H1 (cell line): ENCODE data around the gene SELPLG. TPM values are rescaled to one million over a fixed set of nuclear protein-coding genes. Genes with fewer than 3 reads are reported as not detected.

Experiments used
- CTCF ChIA-PET: fragments of 300-600 bp; sonication (Branson Sonifier 250); formaldehyde crosslinking; loops from one replicate; lab custom pipeline; 2021; ENCODE audit not compliant: partially characterized antibody; lab: Charles Lee
- POLR2A ChIA-PET: fragments of 300-600 bp; sonication (Branson Sonifier 250); formaldehyde crosslinking; loops from one replicate; lab custom pipeline; 2021; ENCODE audit warnings: inconsistent platforms; ENCODE audit not compliant: partially characterized antibody; lab: Charles Lee
- DNase-seq, 2 experiments: peaks; one replicate each; pipeline versions ENCODE4 v3.0.0 to v3.0.0-alpha.2; 2010 to 2022; ENCODE audit warnings: low spot score in 2 of 2, low read depth in 1 of 2, mixed read lengths in 1 of 2
- FAIRE-seq: peaks from 2 replicates; lab custom pipeline; 2011; peaks lifted over from hg19 to GRCh38; lab: Jason Lieb, UNC
- H2AFZ ChIP-seq: 2 replicates; pipeline ENCODE4 v1.8.1; 2012; ENCODE audit warnings: low read length, inconsistent platforms
- H2AK5ac ChIP-seq: 2 replicates; pipeline ENCODE4 v1.6.1; 2013; ENCODE audit warnings: low read depth, low read length
- H2BK120ac ChIP-seq: replicated peaks from 2 replicates; pipeline ENCODE3; 2013; ENCODE audit warnings: low read depth, low read length, inconsistent platforms
- H2BK12ac ChIP-seq: 2 replicates; pipeline ENCODE4 v1.6.1; 2013; ENCODE audit warnings: low read depth, low read length
- H2BK15ac ChIP-seq: 2 replicates; pipeline ENCODE4 v1.6.1; 2013; ENCODE audit warnings: low read length
- H2BK20ac ChIP-seq: 2 replicates; pipeline ENCODE4 v1.6.1; 2013; ENCODE audit warnings: low read length
- H2BK5ac ChIP-seq: 2 replicates; pipeline ENCODE4 v1.6.1; 2013; ENCODE audit warnings: low read depth, low read length
- H3K14ac ChIP-seq: 2 replicates; pipeline ENCODE4 v1.6.1; 2013; ENCODE audit warnings: inconsistent platforms; ENCODE audit not compliant: insufficient read length
- H3K18ac ChIP-seq: 2 replicates; pipeline ENCODE4 v1.6.1; 2013; ENCODE audit warnings: low read length; ENCODE audit errors: extremely low read depth
- H3K23ac ChIP-seq: 2 replicates; pipeline ENCODE4 v1.6.1; 2013; ENCODE audit warnings: inconsistent platforms; ENCODE audit not compliant: insufficient read length
- H3K23me2 ChIP-seq: 2 replicates; pipeline ENCODE4 v1.6.1; 2013; ENCODE audit warnings: low read depth, low read length
- H3K27ac ChIP-seq: 2 replicates; pipeline ENCODE4 v1.6.1; 2011; ENCODE audit warnings: low read depth, low read length, inconsistent platforms
- H3K27me3 ChIP-seq, 4 experiments: replicated peaks in 1 of 4; 1 replicate in 1 of 4; 2 replicates in 3 of 4; pipeline versions ENCODE4 v1.6.1 to v1.8.1; 2011 to 2013; ENCODE audit warnings: low read length in 3 of 4, mild to moderate bottlenecking in 3 of 4, inconsistent platforms in 2 of 4, mixed read lengths in 2 of 4, moderate library complexity in 1 of 4; ENCODE audit not compliant: control insufficient read depth in 3 of 4, insufficient read depth in 3 of 4; ENCODE audit errors: extremely low read depth in 1 of 4
- H3K36me3 ChIP-seq, 4 experiments: 2 replicates each; pipeline versions ENCODE4 v1.6.1 to v1.8.1; 2011 to 2013; ENCODE audit warnings: mild to moderate bottlenecking in 4 of 4, low read length in 3 of 4, moderate library complexity in 2 of 4, control low read depth in 1 of 4, inconsistent platforms in 1 of 4; ENCODE audit not compliant: insufficient read depth in 4 of 4, control insufficient read depth in 2 of 4
- H3K4ac ChIP-seq: replicated peaks from 2 replicates; pipeline ENCODE3; 2013; ENCODE audit warnings: low read length, low read depth, mixed read lengths, inconsistent platforms; ENCODE audit not compliant: insufficient read length
- H3K4me1 ChIP-seq, 4 experiments: replicated peaks in 1 of 4; 1 replicate in 1 of 4; 2 replicates in 3 of 4; pipeline versions ENCODE4 v1.6.1 to v1.8.1; 2011 to 2013; ENCODE audit warnings: low read length in 3 of 4, inconsistent platforms in 2 of 4, mixed read lengths in 1 of 4; ENCODE audit not compliant: insufficient read depth in 4 of 4, control insufficient read depth in 3 of 4
- H3K4me2 ChIP-seq, 2 experiments: 2 replicates each; pipeline versions ENCODE4 v1.6.1 to v1.8.1; 2011 to 2013; ENCODE audit warnings: low read depth in 2 of 2, low read length in 2 of 2, control low read depth in 1 of 2, inconsistent platforms in 1 of 2, mild to moderate bottlenecking in 1 of 2; ENCODE audit not compliant: insufficient read depth in 1 of 2
- H3K4me3 ChIP-seq, 4 experiments: fragments of 200-600, 300-600 bp in 1 of 4; sonication (generic), shearing (Covaris generic), sonication (Bioruptor Twin) in 1 of 4; 2 replicates each; pipeline versions ENCODE4 v1.5.1 to v1.8.1; 2011 to 2016; ENCODE audit warnings: low read length in 4 of 4, low read depth in 3 of 4, control low read depth in 2 of 4, inconsistent platforms in 2 of 4, mild to moderate bottlenecking in 2 of 4, mixed read lengths in 1 of 4, moderate library complexity in 1 of 4; ENCODE audit not compliant: insufficient read depth in 2 of 4; ENCODE audit errors: extremely low read depth in 1 of 4
- H3K56ac ChIP-seq: replicated peaks from 2 replicates; pipeline ENCODE3; 2013; ENCODE audit warnings: low read depth, mild to moderate bottlenecking, mixed read lengths, low read length, inconsistent platforms; ENCODE audit not compliant: insufficient read length
- H3K79me1 ChIP-seq: 2 replicates; pipeline ENCODE4 v1.6.1; 2013; ENCODE audit warnings: low read depth, low read length, control low read depth
- H3K79me2 ChIP-seq, 2 experiments: 2 replicates each; pipeline versions ENCODE4 v1.6.1 to v1.8.1; 2012 to 2013; ENCODE audit warnings: low read length in 2 of 2, mild to moderate bottlenecking in 2 of 2, inconsistent platforms in 1 of 2; ENCODE audit not compliant: insufficient read depth in 2 of 2, control insufficient read depth in 1 of 2
- H3K9ac ChIP-seq, 4 experiments: replicated peaks in 1 of 4; 1 replicate in 1 of 4; 2 replicates in 3 of 4; pipeline versions ENCODE4 v1.6.1 to v1.8.1; 2011 to 2013; ENCODE audit warnings: low read depth in 3 of 4, low read length in 3 of 4, control low read depth in 2 of 4, mild to moderate bottlenecking in 2 of 4, moderate library complexity in 2 of 4, inconsistent platforms in 1 of 4; ENCODE audit errors: extremely low read depth in 1 of 4
- H3K9me3 ChIP-seq, 2 experiments: 2 replicates each; pipeline versions ENCODE4 v1.6.1 to v1.8.1; 2012 to 2013; ENCODE audit warnings: mild to moderate bottlenecking in 2 of 2, moderate library complexity in 2 of 2, control low read depth in 1 of 2, inconsistent platforms in 1 of 2, low read depth in 1 of 2, low read length in 1 of 2, mixed read lengths in 1 of 2; ENCODE audit not compliant: insufficient read depth in 2 of 2
- H4K20me1 ChIP-seq, 2 experiments: replicated peaks in 1 of 2; 2 replicates each; pipeline versions ENCODE3 to v1.8.1; 2011 to 2013; ENCODE audit warnings: inconsistent platforms in 2 of 2, low read length in 2 of 2, mild to moderate bottlenecking in 1 of 2; ENCODE audit not compliant: insufficient read depth in 2 of 2, control insufficient read depth in 1 of 2
- H4K5ac ChIP-seq: 2 replicates; pipeline ENCODE4 v1.6.1; 2013; ENCODE audit warnings: low read length, low read depth, mixed read lengths, inconsistent platforms; ENCODE audit not compliant: insufficient read length
- H4K8ac ChIP-seq: 2 replicates; pipeline ENCODE4 v1.8.0; 2013; ENCODE audit warnings: mild to moderate bottlenecking, moderate library complexity, low read length, inconsistent platforms; ENCODE audit not compliant: insufficient read depth; ENCODE audit errors: extremely low read depth
- H4K91ac ChIP-seq: replicated peaks from 2 replicates; pipeline ENCODE3; 2013; ENCODE audit warnings: low read length, mixed read lengths, inconsistent platforms; ENCODE audit not compliant: insufficient read length
- ASH2L ChIP-seq: fragments of 200-600, 300-600 bp; sonication (generic); IDR thresholded peaks from one replicate; pipeline ENCODE4 v1.7.1; 2017; ENCODE audit warnings: low read length
- FOSL1 ChIP-seq: IDR thresholded peaks from 2 replicates; pipeline ENCODE4 v1.6.1; 2011; ENCODE audit warnings: mild to moderate bottlenecking, low read depth, low read length, moderate library complexity; ENCODE audit not compliant: insufficient read depth
- POLR2A ChIP-seq, 2 experiments: IDR thresholded peaks; 1 replicate in 1 of 2; 2 replicates in 1 of 2; pipeline ENCODE4 v1.6.1; 2011; ENCODE audit warnings: low read depth in 2 of 2, low read length in 2 of 2, mild to moderate bottlenecking in 2 of 2; ENCODE audit errors: control extremely low read depth in 1 of 2
- YY1 ChIP-seq: IDR thresholded peaks from 2 replicates; pipeline ENCODE4 v1.6.1; 2011; ENCODE audit warnings: low read depth, mild to moderate bottlenecking, low read length
- WGBS, 2 experiments: shearing (Covaris generic) in 1 of 2; methylation state at CpG; one replicate each; pipeline versions ENCODE4 v1.1.6 to v1.1.7; 2013 to 2015; ENCODE audit warnings: low lambda C conversion rate in 2 of 2, mixed read lengths in 2 of 2, inconsistent platforms in 1 of 2, low coverage in 1 of 2, missing lambda C conversion rate in 1 of 2; ENCODE audit not compliant: insufficient replicate concordance in 2 of 2, insufficient coverage in 1 of 2, insufficient read length in 1 of 2; ENCODE audit errors: extremely low coverage in 1 of 2, missing lambda C conversion rate in 1 of 2; 5-methylcytosine and 5-hydroxymethylcytosine counted together
- polyA plus RNA-seq, 7 experiments: library from polyadenylated mRNA; depleted of rRNA in 3 of 7; stranded (reverse) in 5 of 7; unstranded in 2 of 7; fragments of >200 nt in 5 of 7; fragments of 200-250 nt in 2 of 7; gene quantifications; 1 replicate in 5 of 7; 2 replicates in 1 of 7; 4 replicates in 1 of 7; pipeline versions ENCODE4 v1.2.1 to v1.2.3, GENCODE V29; 2011 to 2013; ENCODE audit warnings: missing spikeins in 2 of 7, mixed read lengths in 2 of 7
- total RNA-seq: library from RNA; stranded (reverse); fragmentation: NEBNext Ultra II Directional; extraction: Animal tissue kit (Norgen Biotek cat#: 25700); gene quantifications from 2 replicates; pipeline ENCODE4 v1.2.1, GENCODE V29; 2021
- TF ChIP-seq, protein P1 (sequence below): IDR thresholded peaks from 2 replicates; pipeline ENCODE4 v1.6.1; 2012; ENCODE audit warnings: low read length, inconsistent platforms

SELPLG gene
- total and polyA plus RNA-seq, 2 of the 8 experiments (the other 6 are each of a cell fraction or from before 2014, with no cell fraction given): 0.18 TPM; not detected in 1

GRCh38 chr12:108616359-108616758 is 17.3 kb downstream of the SELPLG start:
- Histone ChIP-seq H2BK15ac (no peak overlapping the region), H2BK12ac (peak overlapping the region; percentile 19; the same call in 1 of the 2 replicates), H3K36me3 (no peaks in the 10 kb centered on the region), H2AFZ (no peak overlapping the region), H3K23ac (no peak overlapping the region), H4K91ac (no peak overlapping the region), H3K4me2 (no peak overlapping the region), H4K5ac (no peak overlapping the region), H2BK5ac (no peak overlapping the region), H3K4me3 (no peak overlapping the region), H3K79me1 (no peaks in the 10 kb centered on the region), H3K79me2 (no peaks in the 10 kb centered on the region), H3K4me1 (peaks cover 0 to 6% (median 4%) of the 10 kb centered on the region in 4 experiments; a peak in 4 of 7 replicates), H3K27me3 (no peaks in the 10 kb centered on the region), H3K14ac (no peak overlapping the region), H4K20me1 (no peaks in the 10 kb centered on the region), H2BK120ac (no peak overlapping the region), H3K23me2 (no peaks in the 10 kb centered on the region), H3K9me3 (no peaks in the 10 kb centered on the region), H3K4ac (no peak overlapping the region), H4K8ac (no peak overlapping the region), H3K27ac (no peak overlapping the region), H2BK20ac (no peak overlapping the region), H2AK5ac (peak overlapping the region; percentile 32; the same call in 1 of the 2 replicates), H3K18ac (no peak overlapping the region), H3K9ac (no peak overlapping the region; a peak in 1 of 7 replicates), H3K56ac (no peak overlapping the region)
- no peak for DNase-seq
- WGBS, 2 experiments: 91 to 100% methylated on average over 1 to 2 of the region's 2 CpGs
- TF ChIP-seq, protein P1, sequence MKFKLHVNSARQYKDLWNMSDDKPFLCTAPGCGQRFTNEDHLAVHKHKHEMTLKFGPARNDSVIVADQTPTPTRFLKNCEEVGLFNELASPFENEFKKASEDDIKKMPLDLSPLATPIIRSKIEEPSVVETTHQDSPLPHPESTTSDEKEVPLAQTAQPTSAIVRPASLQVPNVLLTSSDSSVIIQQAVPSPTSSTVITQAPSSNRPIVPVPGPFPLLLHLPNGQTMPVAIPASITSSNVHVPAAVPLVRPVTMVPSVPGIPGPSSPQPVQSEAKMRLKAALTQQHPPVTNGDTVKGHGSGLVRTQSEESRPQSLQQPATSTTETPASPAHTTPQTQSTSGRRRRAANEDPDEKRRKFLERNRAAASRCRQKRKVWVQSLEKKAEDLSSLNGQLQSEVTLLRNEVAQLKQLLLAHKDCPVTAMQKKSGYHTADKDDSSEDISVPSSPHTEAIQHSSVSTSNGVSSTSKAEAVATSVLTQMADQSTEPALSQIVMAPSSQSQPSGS: no peak
- TF ChIP-seq YY1 (no peak), FOSL1 (no peak), ASH2L (no peak), POLR2A (IDR thresholded peaks at IDR 0.05; ENCODE audit: control extremely low read depth in 1 of 2, low read depth in 2 of 2, low read length in 2 of 2) (no peak)
- no peak for FAIRE-seq
- CTCF ChIA-PET: interaction anchor here (0.8 to 22.5 kb wide), 11 partner anchors 10 to 50 kb away, joined by 3 to 523 read pairs (median 16); partner anchors contain the start of genes ISCU, SART3 and SELPLG
- POLR2A ChIA-PET: interaction anchor here (1.6 to 3.5 kb wide), 6 partner anchors 18 to 55 kb away, joined by 3 to 14 read pairs (median 5); partner anchors contain the start of genes ISCU and SART3
